K562 (cell line): Measurements from ENCODE around the gene OTOR. TPM values are rescaled to one million over a fixed set of nuclear protein-coding genes. Genes with fewer than 3 reads are reported as not detected.

Source experiments
- ARID3B ChIP-seq: fragments of 250-450 bp; sonication (Bioruptor Pico); IDR thresholded peaks from 2 replicates; pipeline ENCODE4 v1.4.0; 2020; ENCODE audit warnings: borderline replicate concordance
- ARNT ChIP-seq, 2 experiments: fragments of 450-650 bp; IDR thresholded peaks; 2 replicates each; pipeline ENCODE4 v1.6.1; 2016; ENCODE audit warnings: mild to moderate bottlenecking in 1 of 2
- CBFB ChIP-seq: sonication (generic); formaldehyde crosslinking; IDR thresholded peaks from 2 replicates; pipeline ENCODE4 v1.4.0; 2020; ENCODE audit warnings: mild to moderate bottlenecking, missing genetic modification reagents
- CBX3 ChIP-seq, 2 experiments: IDR thresholded peaks; 1 replicate in 1 of 2; 2 replicates in 1 of 2; pipeline ENCODE4 v1.6.1; 2012; ENCODE audit warnings: inconsistent platforms in 2 of 2, low read length in 2 of 2, borderline replicate concordance in 1 of 2, control low read depth in 1 of 2
- FOXK2 ChIP-seq, 2 experiments: fragments of 450-650 bp; IDR thresholded peaks in 1 of 2; conservative IDR thresholded peaks in 1 of 2; 2 replicates each; pipeline ENCODE4 v1.6.1; 2016; ENCODE audit warnings: low read depth in 2 of 2, mild to moderate bottlenecking in 1 of 2
- IRF2 ChIP-seq: sonication (generic); formaldehyde crosslinking; IDR thresholded peaks from 2 replicates; pipeline ENCODE4 v1.8.1; 2022; ENCODE audit warnings: mild to moderate bottlenecking, missing genetic modification reagents
- IRF9 ChIP-seq: fragments of 450-650 bp; IDR thresholded peaks from 2 replicates; pipeline ENCODE4 v1.6.1; 2016; ENCODE audit warnings: missing biosample characterization, missing genetic modification characterization
- KAT2B ChIP-seq: IDR thresholded peaks from one replicate; pipeline ENCODE4 v1.6.1; 2012; ENCODE audit warnings: low read depth, mild to moderate bottlenecking, control low read depth, inconsistent platforms, low read length, moderate library complexity
- REST ChIP-seq, 2 experiments: fragments of 450-650 bp; formaldehyde crosslinking in 1 of 2; IDR thresholded peaks; 2 replicates each; pipeline versions ENCODE4 v1.4.0 to v1.6.1; 2014 to 2020; ENCODE audit warnings: mild to moderate bottlenecking in 2 of 2, borderline replicate concordance in 1 of 2, low read depth in 1 of 2
- SMAD2 ChIP-seq: fragments of 150-350 bp; IDR thresholded peaks from 2 replicates; pipeline ENCODE4 v1.6.1; 2014; ENCODE audit warnings: low read depth, mild to moderate bottlenecking, low read length
- USF1 ChIP-seq: sonication (generic); formaldehyde crosslinking; IDR thresholded peaks from 2 replicates; pipeline ENCODE4 v1.9.0; 2022; ENCODE audit warnings: mild to moderate bottlenecking, missing genetic modification reagents
- ZNF232 ChIP-seq: sonication (generic); formaldehyde crosslinking; IDR thresholded peaks from 2 replicates; pipeline ENCODE4 v1.8.0; 2022; ENCODE audit warnings: mild to moderate bottlenecking, missing genetic modification reagents
- ZNF263 ChIP-seq: sonication (generic); formaldehyde crosslinking; IDR thresholded peaks from 2 replicates; pipeline ENCODE4 v1.8.0; 2022; ENCODE audit warnings: mild to moderate bottlenecking, missing genetic modification reagents, borderline replicate concordance
- polyA plus RNA-seq, 8 experiments: library from polyadenylated mRNA; depleted of rRNA in 4 of 8; stranded (reverse) in 5 of 8; unstranded in 3 of 8; fragments of >200 nt; fragmentation: Nextera tagmentation in 2 of 8; fragmentation: Illumina TruSeq in 1 of 8; extraction: Ambion mirVana in 2 of 8; extraction: Trizol in 1 of 8; gene quantifications; 2 replicates each; pipeline versions ENCODE4 v1.2.1 to v1.2.3, GENCODE V29; 2011 to 2014; ENCODE audit warnings: inconsistent platforms in 1 of 8, missing spikeins in 1 of 8
- total RNA-seq, 7 experiments: library from RNA; depleted of rRNA in 6 of 7; stranded (reverse); fragments of >200 nt in 6 of 7; fragmentation: Illumina TruSeq in 2 of 7; extraction: Trizol in 2 of 7; gene quantifications; 2 replicates each; pipeline versions ENCODE4 v1.2.1 to v1.2.3, GENCODE V29; 2011 to 2021; ENCODE audit warnings: low replicate concordance in 1 of 7

OTOR gene
- total and polyA plus RNA-seq, 9 of the 15 experiments (the other 6 are each of a cell fraction or from before 2014, with no cell fraction given) = not detected

GRCh38 chr20:16729565-16730460 lies 18.3 kb upstream of the OTOR start, which contains the start of gene SNRPB2 (continued):
- TF ChIP-seq CBX3 (IDR thresholded peaks at IDR 0.05; ENCODE audit: borderline replicate concordance in 1 of 2, low read length in 2 of 2) (no peak), USF1 (CRISPR knock-in tag) (no peak), IRF2 (CRISPR knock-in tag) (no peak), FOXK2 (conservative IDR thresholded peaks at IDR 0.05 in 1 of 2, IDR thresholded peaks at IDR 0.05 in 1 of 2; ENCODE audit: low read depth in 2 of 2) (peak; percentile 57 to 84; a peak in 3 of 4 replicates), IRF9 (no peak), CBFB (CRISPR knock-in tag) (no peak), REST (IDR thresholded peaks at IDR 0.05; ENCODE audit: borderline replicate concordance) (peak; percentile 99), REST (CRISPR knock-in tag; IDR thresholded peaks at IDR 0.05; ENCODE audit: low read depth) (no peak), ARNT (IDR thresholded peaks at IDR 0.05) (no peak), ARID3B (CRISPR knock-in tag) (no peak), KAT2B (no peak), ZNF263 (CRISPR knock-in tag) (no peak), ZNF232 (CRISPR knock-in tag) (no peak), SMAD2 (no peak)
